Omental fat pad (tissue), 4 donors: ENCODE results near the gene STK10. TPM values are rescaled to one million over a fixed set of nuclear protein-coding genes. Genes with fewer than 3 reads are reported as not detected.
"Not testable (repeated sequence)": the region's sequence is repeated elsewhere in the genome, so short reads cannot be mapped to it uniquely, and the experiment has no call there.

Experiments
- ATAC-seq: fragments of 150-250 bp; one replicate; pipeline ENCODE4 v1.9.1; 2016; ENCODE audit warnings: mild to moderate bottlenecking, moderate library complexity; ENCODE audit not compliant: low FRiP score
- DNase-seq: peaks from one replicate; pipeline ENCODE4 v3.0.0-alpha.2; 2019; ENCODE audit warnings: low spot score
- total RNA-seq, 4 donors: library from RNA; depleted of rRNA; stranded (reverse); fragments of >200 nt; gene quantifications; one replicate each; pipeline ENCODE4 v1.1.0, GENCODE V29; 2016
- TF ChIP-seq, protein P1 (sequence below), 3 donors: fragments of 450-650 bp; IDR thresholded peaks; one replicate each; pipeline ENCODE4 v1.5.1; 2016 to 2017; ENCODE audit warnings: antibody characterized with exemption in 3 of 3, mild to moderate bottlenecking in 3 of 3, moderate library complexity in 2 of 3

Gene STK10
- total RNA-seq, 4 donors from 2014 or later: 26.4 to 110 (median 52.4) TPM

DNA sequence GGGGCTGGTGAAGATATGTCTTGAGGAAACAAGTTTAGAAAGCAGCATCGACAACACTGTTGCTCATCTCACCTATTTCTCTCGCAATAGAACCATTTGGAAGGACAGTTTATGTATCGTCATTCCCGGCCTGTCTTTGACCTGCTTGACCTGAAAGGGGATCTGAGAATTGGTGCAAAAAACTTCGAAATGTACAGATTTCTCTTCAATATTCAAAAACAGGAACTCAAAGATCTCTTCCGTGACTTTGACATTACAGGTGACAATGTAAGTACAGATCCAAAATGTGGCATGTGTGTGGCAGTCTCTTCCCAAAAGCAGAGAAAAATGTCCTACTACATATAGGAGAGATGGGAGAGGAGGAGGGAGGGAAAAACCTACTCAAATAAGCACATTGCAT, 12.5 kb upstream of the STK10 start:
- TF ChIP-seq, protein P1, sequence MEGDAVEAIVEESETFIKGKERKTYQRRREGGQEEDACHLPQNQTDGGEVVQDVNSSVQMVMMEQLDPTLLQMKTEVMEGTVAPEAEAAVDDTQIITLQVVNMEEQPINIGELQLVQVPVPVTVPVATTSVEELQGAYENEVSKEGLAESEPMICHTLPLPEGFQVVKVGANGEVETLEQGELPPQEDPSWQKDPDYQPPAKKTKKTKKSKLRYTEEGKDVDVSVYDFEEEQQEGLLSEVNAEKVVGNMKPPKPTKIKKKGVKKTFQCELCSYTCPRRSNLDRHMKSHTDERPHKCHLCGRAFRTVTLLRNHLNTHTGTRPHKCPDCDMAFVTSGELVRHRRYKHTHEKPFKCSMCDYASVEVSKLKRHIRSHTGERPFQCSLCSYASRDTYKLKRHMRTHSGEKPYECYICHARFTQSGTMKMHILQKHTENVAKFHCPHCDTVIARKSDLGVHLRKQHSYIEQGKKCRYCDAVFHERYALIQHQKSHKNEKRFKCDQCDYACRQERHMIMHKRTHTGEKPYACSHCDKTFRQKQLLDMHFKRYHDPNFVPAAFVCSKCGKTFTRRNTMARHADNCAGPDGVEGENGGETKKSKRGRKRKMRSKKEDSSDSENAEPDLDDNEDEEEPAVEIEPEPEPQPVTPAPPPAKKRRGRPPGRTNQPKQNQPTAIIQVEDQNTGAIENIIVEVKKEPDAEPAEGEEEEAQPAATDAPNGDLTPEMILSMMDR (IDR thresholded peaks at IDR 0.05): no peak
- ATAC-seq (no peak), DNase-seq (no peak)

DNA sequence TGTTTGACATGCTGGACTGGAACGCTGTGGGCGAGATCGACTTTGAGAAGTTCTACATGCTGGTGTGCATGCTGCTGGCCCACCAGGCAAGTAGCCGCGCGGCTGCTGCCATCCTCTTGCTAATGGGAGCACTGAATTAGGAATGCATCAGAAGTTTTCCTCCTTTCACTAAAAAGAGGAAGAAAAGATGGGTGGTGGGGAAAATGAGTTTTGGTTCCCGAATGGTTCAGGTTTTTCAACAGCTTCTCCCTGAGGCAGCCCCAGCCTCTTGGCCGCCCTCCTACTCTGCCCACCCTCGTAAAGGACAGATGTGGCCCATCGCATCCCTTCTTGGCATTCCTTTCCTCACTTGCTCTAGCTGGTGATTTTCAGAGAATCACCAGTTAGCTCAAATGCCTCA, 11.4 kb upstream of the STK10 start:
- TF ChIP-seq, protein P1 (IDR thresholded peaks at IDR 0.05): no peak

DNA sequence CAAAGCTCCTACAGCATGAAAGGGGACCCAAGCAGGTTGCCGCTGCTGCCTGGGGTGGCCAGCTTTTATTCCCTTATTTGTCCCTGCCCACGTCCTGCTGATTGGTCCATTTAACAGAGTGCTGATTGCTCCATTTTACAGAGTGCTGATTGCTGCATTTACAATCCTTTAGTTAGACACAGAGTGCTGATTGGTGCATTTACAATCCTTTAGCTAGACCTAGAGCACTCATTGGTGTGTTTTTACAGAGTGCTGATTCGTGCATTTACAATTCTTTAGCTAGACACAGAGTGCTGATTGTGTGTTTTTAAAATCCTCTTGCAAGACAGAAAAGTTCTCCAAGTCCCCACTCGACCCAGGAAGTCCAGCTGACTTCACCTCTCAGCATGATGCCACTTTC, 9.8 kb upstream of the STK10 start:
- ATAC-seq, DNase-seq: not testable (repeated sequence)

More for the DNA sequence above, 11.4 kb upstream of the STK10 start:
- ATAC-seq: no peak
- DNase-seq: no peak

DNA sequence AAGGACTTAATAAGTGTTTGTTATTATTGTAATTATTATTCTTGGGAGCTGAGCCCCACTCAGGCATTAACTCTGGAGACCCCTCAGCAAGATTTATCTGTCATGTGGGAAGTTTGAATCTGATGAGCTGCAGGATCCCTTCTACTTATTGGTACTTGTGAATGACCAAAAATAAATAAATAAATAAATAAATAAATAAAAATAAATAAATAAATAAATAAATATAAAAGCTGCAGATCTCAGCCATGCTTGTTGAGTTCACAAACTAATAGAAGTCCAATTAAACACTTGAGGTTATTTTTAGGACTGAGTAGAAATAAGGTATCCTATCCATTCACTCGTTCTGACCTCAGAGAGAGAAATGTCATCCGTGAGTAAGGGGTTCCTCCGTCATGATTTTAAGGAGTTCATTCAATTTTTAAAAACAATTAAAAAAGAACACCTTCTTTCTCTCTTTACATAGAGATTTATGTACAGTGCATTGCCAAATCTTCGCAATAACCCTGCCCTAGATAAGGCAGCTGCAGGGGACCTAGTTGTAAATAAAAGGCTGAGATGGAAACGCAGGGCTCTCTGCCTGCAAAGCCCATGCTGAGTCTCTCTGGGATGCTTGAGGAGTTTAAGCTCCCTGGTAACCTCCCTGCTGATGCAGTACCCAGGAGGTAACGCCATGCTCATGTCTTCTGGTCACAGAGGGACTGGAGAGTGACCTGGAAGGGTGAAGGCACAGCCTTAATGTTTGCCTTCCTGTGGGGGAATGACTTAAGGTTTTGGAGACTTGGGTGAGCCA, 7.2 kb upstream of the STK10 start:
- TF ChIP-seq, protein P1 (IDR thresholded peaks at IDR 0.05): no peak
- DNase-seq (no peak), ATAC-seq (no peak)

DNA sequence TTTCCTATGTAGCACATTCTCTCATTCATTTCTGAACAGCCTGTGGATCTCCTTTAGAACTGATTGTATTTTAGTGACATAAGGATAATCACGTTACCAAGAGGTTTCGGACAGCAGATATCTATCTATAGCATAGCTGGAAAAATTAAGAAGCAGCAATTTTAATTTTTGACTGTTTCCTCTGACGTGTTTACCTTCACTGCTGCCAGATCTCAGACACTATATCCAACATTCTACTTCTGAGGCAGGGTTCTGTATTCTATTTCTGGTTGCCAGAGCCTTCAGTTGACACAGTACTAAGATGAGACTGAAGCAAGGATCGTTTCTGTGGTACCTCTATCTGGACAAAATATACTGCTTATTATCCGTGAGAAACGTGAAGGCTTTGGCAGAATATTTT, 5.8 kb upstream of the STK10 start, which contains the start of gene EFCAB9:
EFCAB9 (plus strand) TSS at position 301 of the 400 bp plus-strand sequence; CDS start at position 302, 1 bp downstream.
- TF ChIP-seq, protein P1 (IDR thresholded peaks at IDR 0.05): no peak
- no peak for ATAC-seq

DNA sequence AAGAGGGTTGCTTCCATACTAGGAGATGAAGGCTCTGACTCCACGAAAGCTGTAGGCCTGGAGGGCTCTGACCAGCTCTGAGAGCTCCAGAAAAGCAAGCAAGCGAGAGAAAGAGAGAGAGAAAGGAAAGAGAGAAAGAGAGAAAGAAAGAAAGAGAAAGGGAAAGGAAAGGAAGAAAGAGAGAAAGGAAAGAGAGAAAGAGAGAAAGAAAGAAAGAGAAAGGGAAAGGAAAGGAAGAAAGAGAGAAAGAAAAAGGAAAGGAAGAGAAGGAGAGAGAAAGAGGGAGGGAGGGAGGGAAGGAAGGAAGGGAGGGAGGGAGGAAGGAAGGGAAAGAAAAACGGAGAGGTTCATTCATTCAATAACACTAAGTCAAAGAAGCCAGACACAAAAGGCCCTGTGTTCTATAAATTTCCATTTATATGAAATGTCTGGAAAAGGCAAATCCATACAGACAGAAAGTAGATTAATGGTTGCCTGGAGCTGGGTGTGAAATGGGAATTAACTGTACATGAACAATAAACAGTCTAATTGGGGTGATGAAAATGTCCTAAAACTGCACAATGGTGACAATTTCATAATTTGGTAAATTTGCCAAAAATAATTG, 1.8 kb upstream of the STK10 start:
- ATAC-seq (no peak), DNase-seq (no peak)
- TF ChIP-seq, protein P1 (IDR thresholded peaks at IDR 0.05): no peak

More for the DNA sequence above, 5.8 kb upstream of the STK10 start, which contains the start of gene EFCAB9:
- no peak for DNase-seq

DNA sequence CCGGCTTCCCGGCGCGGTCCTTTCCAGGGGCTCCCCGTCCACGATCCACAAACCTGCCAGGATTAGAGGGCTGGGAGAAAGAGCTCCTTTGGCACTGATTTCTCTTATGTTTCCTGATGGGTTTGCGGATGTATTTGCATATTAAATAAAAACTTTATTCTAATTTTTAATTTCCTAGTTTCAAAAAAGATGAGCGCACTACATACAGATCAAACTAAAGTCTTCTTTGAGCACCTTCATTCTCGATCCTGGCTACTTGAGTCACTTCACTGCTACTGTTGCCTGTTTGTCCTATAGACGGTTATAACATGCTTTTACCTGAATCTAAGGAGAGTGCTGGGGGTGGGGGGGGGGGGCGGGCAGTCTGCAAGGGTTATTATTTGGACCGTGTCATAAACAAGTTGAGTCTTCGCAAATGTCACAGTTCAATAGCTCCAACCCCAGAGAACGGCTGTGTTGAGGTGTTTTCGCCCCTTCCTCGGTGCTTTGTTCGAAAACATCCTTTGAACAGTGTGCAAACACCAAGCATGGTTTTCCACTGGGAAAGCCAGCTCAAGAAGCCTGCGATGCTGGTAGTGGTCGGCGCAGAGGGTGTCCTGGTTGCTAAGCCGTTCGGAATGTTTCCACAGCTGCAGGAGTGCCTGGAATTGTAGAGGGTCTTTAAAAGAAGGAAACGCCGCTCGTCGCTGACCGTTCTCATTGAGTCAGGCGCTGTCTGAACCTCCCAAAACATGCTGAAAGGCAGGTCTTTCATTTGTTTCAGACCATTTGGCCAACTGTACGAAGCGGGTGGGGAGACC, 1.1 kb upstream of the STK10 start:
- ATAC-seq: no peak
- TF ChIP-seq, protein P1 (IDR thresholded peaks at IDR 0.05): no peak
- DNase-seq: no peak
